Pulmonary artery endothelial cell (primary cell): ENCODE measurements around the gene SYCN. TPM values are rescaled to one million over a fixed set of nuclear protein-coding genes. Genes with fewer than 3 reads are reported as not detected.
"Not testable (repeated sequence)": the region's sequence is repeated elsewhere in the genome, so short reads cannot be mapped to it uniquely, and the experiment has no call there.

Experiments used
- DNase-seq: peaks from one replicate; pipeline ENCODE4 v3.0.0-alpha.2; 2011; ENCODE audit warnings: low read depth, low spot score
- total RNA-seq: library from RNA; depleted of rRNA; stranded (reverse); fragments of >200 nt; gene quantifications from 2 replicates; pipeline ENCODE4 v1.2.3, GENCODE V29; 2014

SYCN gene, protein sequence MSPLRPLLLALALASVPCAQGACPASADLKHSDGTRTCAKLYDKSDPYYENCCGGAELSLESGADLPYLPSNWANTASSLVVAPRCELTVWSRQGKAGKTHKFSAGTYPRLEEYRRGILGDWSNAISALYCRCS
- not detected in 2 replicates for total RNA-seq

DNA sequence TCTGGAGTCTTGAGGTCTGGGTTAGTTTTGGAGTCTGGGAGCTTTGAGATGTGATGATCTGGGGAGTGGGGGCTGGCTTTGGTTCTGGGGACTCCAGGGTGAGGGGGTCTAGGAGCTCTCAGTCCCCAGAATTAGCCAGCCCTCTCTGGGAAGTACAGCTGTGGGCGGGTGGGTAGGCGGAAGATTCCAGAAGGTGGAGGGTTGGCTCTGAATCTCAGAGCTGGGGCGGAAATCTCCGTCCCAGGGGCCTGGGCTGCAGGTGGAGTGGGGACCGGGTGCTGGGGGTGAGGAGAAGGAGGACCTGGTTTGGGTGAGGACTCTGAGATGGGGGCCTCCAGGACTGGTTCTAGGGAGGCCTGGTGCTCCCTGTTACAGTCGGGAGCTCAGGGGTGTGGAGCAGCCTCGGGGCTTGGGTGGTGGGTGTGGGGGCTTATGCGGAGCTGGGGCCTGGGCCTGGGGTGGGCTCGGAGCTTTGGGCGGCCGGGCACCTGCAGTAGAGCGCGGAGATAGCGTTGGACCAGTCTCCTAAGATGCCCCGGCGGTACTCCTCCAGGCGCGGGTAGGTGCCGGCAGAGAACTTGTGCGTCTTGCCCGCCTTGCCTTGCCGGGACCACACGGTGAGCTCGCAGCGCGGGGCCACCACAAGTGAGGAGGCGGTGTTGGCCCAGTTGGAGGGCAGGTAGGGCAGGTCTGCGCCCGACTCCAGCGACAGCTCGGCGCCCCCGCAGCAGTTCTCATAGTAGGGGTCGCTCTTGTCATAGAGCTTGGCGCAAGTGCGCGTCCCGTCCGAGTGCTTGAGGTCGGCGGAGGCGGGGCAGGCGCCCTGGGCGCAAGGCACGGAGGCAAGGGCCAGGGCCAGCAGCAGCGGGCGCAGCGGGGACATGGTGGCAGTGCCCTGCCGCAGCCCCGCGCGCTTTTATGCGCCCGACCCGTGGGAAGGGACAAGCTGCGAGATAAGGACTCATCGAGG, at the start of gene SYCN:
Gene SYCN (minus strand): TSS at position 892 of the 970 bp plus-strand sequence. CDS start 9 bp downstream, at position 883.
- DNase-seq = no peak

- no peak for DNase-seq
These were observed 49.5 kb upstream of the SYCN start for GRCh38 chr19:39253374-39254149.

GRCh38 chr19:39252458-39252857, 48.4 kb upstream of the SYCN start:
- DNase-seq = no peak

DNA sequence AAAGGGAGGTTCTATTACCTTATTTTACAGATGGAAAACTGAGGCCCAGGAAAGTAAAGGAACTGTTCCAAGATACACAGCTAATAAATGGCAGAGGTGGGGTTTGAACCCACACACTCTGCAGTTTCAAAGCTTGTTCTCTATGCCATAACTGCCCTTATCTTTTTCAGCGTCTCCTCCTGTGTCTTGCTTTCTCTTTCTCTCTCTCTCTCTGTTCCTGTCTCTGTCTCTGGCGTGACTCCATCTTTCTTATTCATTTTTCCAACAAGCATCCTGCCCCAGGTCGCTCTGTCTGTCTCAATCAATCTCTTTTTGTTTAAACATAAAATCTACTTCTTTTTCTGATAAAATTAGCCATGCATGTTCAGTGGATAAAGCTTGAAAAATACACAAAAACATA, 47.8 kb upstream of the SYCN start:
- DNase-seq = no peak

DNA sequence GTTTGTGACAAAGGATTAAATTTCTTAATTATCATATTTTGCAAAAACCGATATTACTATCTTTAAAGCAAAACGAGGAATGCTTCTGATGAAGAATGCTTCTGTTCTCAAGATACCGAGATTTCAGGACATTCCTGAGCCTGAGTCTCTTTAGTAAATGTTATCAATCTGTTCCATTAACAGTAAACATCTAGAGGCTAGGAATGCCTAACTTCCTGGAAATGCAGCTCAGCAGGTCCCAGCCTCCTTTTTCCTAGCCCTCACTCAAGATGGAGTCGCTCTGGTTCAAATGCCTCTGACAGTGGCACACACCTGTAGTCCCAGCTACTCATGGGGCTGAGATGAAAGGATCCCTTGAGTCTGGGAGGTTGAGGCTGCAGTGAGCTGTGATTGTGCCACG, 47.0 kb upstream of the SYCN start:
- no peak for DNase-seq

- DNase-seq = no peak
These were observed 44.7 kb upstream of the SYCN start, which contains the start of gene IFNL4 for GRCh38 chr19:39248806-39249205. TSS of gene IFNL4 (minus strand) at chr19:39248856.

DNA sequence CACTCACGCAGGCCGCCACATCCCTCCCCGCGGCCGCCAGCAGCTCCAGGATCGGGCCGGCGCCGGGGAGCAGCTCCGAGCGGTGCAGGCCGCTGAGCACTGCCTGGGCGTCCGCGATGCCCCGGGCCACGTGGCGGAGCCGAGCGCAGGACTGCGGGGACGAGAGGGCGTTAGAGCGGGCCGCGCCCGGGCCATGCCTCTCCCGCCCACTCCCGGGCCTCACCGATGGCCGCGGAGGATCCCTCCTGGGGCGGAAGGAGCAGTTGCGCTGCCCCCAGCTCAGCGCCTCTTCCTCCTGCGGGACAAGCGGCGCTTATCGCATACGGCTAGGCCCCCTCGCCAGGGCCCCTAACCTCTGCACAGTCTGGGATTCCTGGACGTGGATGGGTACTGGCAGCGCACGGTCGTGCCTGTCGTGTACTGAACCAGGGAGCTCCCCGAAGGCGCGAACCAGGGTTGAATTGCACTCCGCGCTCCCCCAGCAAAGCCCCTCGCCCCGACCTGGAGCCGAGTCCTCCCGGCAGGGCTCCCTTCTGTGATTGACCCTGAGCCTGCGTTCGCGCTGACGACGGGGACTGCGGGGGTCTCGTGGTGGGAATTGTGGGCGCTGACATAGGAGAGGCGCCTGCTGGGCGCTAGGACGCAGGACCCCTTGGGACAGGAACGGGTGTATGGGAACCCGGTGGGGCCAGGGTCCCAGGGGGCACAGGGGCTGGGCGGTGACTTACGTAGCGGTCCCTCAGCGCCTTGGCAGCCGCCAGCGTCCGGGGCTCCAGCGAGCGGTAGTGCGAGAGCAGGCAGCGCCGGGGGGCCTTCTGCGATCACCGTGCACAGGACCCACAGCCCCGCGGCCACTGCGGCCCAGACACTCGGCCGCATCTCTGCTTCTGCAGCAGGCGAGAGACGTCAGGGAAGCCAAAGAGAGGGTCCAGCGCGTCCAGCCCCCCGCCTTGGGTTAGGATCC, 43.9 kb upstream of the SYCN start:
- DNase-seq = no peak

DNA sequence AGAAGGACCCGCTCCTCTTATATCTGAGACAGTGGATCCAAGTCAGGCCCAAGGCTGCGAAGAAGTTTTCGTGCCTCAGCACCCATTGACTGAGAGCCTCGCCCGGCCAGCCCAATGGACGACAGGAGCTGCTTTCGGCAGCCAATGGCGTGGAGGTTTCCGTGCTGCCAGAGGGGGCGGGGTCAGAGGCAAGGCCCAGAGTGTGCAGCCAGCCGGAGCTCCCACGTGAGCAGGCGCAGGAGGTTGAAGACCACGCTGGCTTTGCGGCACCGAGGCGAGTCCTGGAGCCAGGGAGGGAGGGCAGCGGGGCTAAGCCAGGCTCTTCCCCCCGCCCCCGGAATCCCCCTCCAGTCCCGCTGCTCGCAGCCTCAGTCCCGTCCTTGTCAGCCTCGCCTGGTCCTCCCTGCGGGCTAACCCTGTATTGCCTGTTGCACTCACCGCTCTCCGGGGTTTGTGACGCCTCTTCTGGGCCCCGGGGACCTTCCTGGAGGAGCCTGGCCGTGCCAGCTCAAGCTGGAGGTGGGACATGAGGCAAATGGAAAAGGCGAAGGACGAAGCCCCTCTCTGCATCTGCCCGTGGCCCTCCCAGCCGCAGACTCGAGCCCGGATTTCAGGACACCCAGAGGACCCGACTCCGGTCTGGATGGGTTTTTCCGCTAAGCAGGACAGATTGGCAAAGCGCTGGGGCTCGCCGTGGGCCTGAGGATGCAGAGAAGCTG, 43.0 kb upstream of the SYCN start:
- DNase-seq = no peak

GRCh38 chr19:39245166-39245565, 41.1 kb upstream of the SYCN start:
- not testable (repeated sequence) for DNase-seq

DNA sequence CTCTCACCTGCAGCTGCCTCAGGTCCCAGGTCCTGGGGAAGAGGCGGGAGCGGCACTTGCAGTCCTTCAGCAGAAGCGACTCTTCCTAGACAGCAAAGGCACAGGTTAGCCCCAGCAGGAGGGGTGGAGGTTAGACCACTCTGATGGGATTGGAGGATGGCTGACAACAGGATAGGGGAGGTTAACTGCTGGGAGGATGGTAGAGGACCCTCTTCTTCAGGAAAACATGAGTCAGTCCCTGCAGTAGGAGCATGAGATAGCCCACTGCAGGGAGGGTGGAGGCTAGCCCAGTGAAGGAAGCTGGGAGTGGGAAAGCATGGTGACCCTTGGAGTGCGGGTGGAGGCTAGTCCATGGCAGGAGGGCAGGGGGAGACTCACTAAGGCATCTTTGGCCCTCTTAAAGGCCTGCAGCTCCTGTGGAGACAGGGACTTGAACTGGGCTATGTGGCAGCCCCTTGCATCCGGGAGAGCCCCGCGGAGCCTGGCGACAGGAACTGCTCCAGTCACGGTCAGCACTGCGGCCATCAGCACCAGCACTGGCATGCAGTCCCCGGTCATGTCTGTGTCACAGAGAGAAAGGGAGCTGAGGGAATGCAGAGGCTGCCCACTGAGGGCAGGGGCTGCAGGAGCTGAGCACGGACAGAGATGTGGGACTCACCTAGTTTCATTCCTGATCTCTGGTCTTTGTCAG, 40.5 kb upstream of the SYCN start, which contains the start of gene IFNL3:
Gene IFNL3 (minus strand): TSS at position 597 of the 691 bp plus-strand sequence. CDS start 39 bp downstream, at position 558.
- not testable (repeated sequence) for DNase-seq

GRCh38 chr19:39243741-39244140, 39.7 kb upstream of the SYCN start:
- DNase-seq = not testable (repeated sequence)

- DNase-seq = no peak
These were observed 36.4 kb upstream of the SYCN start for GRCh38 chr19:39240421-39240820.

DNA sequence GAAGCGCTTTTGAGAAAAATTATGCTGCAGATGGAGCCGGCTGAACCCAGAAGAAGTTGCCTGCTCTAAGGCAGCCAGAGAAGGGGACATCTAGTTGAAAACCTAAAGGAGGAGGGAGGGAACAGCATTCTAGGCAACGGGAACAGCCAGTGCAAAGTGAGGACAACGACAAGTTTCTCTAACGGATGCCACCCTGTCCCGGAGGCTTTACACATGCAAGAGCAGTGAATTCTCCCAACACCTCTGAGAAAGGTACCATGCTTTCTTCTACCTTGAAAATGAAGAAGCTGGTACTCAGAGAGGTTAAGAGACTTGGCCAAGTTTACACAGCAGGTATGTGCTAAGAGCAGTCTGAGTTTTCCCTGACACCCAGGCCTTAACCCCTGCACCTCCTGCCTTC, 34.9 kb upstream of the SYCN start:
- DNase-seq = no peak

- DNase-seq = no peak
These were observed 34.1 kb upstream of the SYCN start for GRCh38 chr19:39238209-39238608.

GRCh38 chr19:39237200-39238184, 33.4 kb upstream of the SYCN start:
- no peak for DNase-seq

- DNase-seq = no peak
These were observed 32.5 kb upstream of the SYCN start for GRCh38 chr19:39236527-39236926.

GRCh38 chr19:39232708-39233107, 28.6 kb upstream of the SYCN start:
- DNase-seq = no peak
